ENCODE data around the gene APPBP2.
"Not testable (repeated sequence)": the region's sequence is repeated elsewhere in the genome, so short reads cannot be mapped to it uniquely, and the experiment has no call there.

The APPBP2 gene

GRCh38 chr17:60506312-60506711, 19.7 kb downstream of the APPBP2 start:
- TF ChIP-seq CTCF (conservative IDR thresholded peaks at IDR 0.05; ENCODE audit: low read depth) = no peak
- H3K27ac ChIP-seq = peak overlapping the region; percentile 37
- CTCF ChIA-PET = no interaction called here
- POLR2A ChIA-PET (ENCODE audit: low non-redundant PET) = no interaction called here
- no peak for DNase-seq (ENCODE audit: low spot score)

- POLR2A ChIA-PET (ENCODE audit: low non-redundant PET) = no interaction called here
- TF ChIP-seq CTCF (conservative IDR thresholded peaks at IDR 0.05; ENCODE audit: low read depth) = no peak
- no peak overlapping the region for H3K27ac ChIP-seq
- no peak for DNase-seq (ENCODE audit: low spot score)
- CTCF ChIA-PET = interaction anchor here (0.5 to 0.6 kb wide), 3 partner anchors 47 to 132 kb away, joined by 3 to 5 read pairs (median 3); no protein-coding TSS in a partner anchor
Observed at GRCh38 chr17:60502145-60502544, 23.9 kb downstream of the APPBP2 start.

GRCh38 chr17:60501589-60501988, 24.5 kb downstream of the APPBP2 start:
- ChIA-PET CTCF (no interaction called here), POLR2A (ENCODE audit: low non-redundant PET) (no interaction called here)
- no peak overlapping the region for H3K27ac ChIP-seq
- no peak for DNase-seq (ENCODE audit: low spot score)
- TF ChIP-seq CTCF (conservative IDR thresholded peaks at IDR 0.05; ENCODE audit: low read depth) = no peak

GRCh38 chr17:60496041-60496440, 30.0 kb downstream of the APPBP2 start:
- ChIA-PET POLR2A (ENCODE audit: low non-redundant PET) (no interaction called here), CTCF (no interaction called here)
- H3K27ac ChIP-seq = no peak overlapping the region
- TF ChIP-seq CTCF (conservative IDR thresholded peaks at IDR 0.05; ENCODE audit: low read depth) = no peak
- no peak for DNase-seq (ENCODE audit: low spot score)

GRCh38 chr17:60495260-60495659, 30.8 kb downstream of the APPBP2 start:
- TF ChIP-seq CTCF (conservative IDR thresholded peaks at IDR 0.05; ENCODE audit: low read depth) = no peak
- POLR2A ChIA-PET (ENCODE audit: low non-redundant PET) = no interaction called here
- CTCF ChIA-PET = no interaction called here
- no peak overlapping the region for H3K27ac ChIP-seq
- no peak for DNase-seq (ENCODE audit: low spot score)

GRCh38 chr17:60493847-60494321, 32.2 kb downstream of the APPBP2 start:
- CTCF ChIA-PET = no interaction called here
- DNase-seq (ENCODE audit: low spot score) = no peak
- TF ChIP-seq CTCF (conservative IDR thresholded peaks at IDR 0.05; ENCODE audit: low read depth) = no peak

GRCh38 chr17:60491771-60492170, 34.3 kb downstream of the APPBP2 start:
- ChIA-PET CTCF (interaction anchor here (0.6 kb wide), 1 partner anchor 25 kb away, joined by 3 read pairs; no protein-coding TSS in a partner anchor), POLR2A (ENCODE audit: low non-redundant PET) (no interaction called here)
- DNase-seq (ENCODE audit: low spot score) = no peak
- no peak overlapping the region for H3K27ac ChIP-seq
- TF ChIP-seq CTCF (conservative IDR thresholded peaks at IDR 0.05; ENCODE audit: low read depth) = no peak

More at GRCh38 chr17:60493847-60494321, 32.2 kb downstream of the APPBP2 start:
- POLR2A ChIA-PET (ENCODE audit: low non-redundant PET) = no interaction called here
- H3K27ac ChIP-seq = no peak overlapping the region

- H3K27ac ChIP-seq; CTCF ChIA-PET; DNase-seq (ENCODE audit: low spot score); POLR2A ChIA-PET (ENCODE audit: low non-redundant PET): not testable (repeated sequence)
Observed at GRCh38 chr17:60490594-60490993, 35.4 kb downstream of the APPBP2 start.

All from RWPE1 (cell line).